HG03060 (cell line): Measurements from ENCODE around the gene PLCH1.

ENCODE experiments used
- ATAC-seq: cut with Tn5 transposase; IDR thresholded peaks from one replicate; pipeline ENCODE4 v1.9.1; 2021; ENCODE audit warnings: low read depth, moderate number of reproducible peaks; ENCODE audit not compliant: unreplicated experiment

The PLCH1 gene

DNA sequence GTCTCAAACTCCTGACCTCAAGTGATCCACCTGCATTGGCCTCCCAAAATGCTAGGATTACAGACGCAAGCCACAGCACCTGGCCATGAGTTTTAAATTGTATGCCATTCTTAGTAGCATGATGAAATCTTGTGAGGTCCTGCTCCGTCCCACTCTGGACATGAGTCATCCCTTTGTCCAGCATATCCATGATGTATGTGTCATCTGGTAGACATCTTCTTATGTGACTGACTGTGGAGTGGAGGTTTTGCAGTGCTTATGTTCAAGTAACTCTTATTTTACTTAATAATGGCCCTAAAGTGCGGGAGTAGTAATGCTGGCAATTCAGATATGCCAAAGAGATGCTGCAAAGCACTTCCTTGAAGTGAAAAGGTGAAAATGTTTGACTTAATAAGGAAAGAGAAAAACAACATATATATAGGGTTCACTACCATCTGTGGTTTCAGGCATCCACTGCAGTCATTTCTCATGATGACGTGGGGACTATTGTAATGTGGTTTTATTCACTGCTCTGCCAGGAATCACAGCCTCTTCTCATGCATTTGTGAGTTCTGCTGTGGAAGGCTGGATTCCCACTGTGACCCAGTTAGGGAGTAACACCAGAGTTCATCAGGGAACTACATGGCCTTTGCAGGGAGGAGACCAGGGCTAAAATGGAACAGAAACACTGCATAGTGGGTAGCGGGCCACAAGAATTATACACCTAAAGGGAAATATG is 246.8 kb downstream of the PLCH1 start:
- no peak for ATAC-seq

DNA sequence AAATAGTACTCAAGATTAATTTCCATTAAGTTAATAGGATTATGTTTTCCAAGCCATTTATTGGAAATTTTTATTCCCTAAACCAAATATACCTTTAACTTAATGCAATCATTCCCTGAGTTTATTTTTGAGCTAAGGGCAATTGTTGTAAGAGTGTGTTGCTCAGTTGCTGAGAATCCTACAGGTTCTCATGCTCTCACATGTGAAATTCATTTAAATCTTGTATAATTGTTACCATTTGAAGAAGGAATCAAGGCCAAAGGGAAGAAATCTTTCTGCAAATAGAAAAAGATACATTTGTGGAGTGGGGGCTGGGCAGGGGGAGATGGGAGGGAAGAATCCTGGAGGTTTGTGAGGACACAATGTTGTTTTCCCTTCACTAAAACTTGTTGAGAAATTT is 248.7 kb downstream of the PLCH1 start:
- ATAC-seq: no peak

DNA sequence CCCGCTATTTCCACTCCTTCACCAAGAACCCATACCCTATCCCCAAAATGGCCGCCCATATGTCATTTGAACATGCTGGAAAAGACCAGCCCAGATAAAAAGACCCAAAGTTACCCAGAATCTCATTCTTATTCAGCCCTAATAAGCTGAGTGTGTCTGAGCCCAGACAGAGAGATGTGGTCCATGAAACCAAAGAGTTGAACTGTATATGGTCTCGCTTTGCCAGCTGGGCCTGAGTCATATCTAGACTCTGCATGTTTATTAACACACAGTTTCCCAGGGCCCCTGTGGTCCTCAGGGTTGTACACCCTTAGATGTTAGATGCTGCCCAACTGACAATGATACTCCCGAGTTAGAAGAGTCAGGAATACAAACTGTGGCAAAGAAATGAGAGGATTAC is 249.5 kb downstream of the PLCH1 start:
- no peak for ATAC-seq

DNA sequence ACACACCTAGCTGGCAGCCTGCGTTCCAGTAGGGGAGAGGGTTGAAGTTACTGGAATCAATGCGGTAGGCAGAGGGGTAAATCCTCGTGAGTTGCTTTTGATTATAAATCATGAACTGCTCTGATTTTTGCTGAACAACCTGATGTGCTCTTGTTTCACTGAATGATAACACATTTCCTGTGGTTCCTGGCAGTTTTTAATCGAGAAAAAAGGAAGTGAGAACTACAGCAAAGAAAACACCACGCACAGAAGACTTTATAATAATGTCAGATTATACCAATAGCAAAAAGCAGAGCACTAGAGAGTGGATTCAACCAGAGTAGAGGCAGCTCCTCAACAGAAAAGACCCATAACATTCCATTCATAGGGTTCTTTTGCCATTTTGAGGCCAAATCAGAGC is 250.5 kb downstream of the PLCH1 start:
- peak; percentile 34 for ATAC-seq

DNA sequence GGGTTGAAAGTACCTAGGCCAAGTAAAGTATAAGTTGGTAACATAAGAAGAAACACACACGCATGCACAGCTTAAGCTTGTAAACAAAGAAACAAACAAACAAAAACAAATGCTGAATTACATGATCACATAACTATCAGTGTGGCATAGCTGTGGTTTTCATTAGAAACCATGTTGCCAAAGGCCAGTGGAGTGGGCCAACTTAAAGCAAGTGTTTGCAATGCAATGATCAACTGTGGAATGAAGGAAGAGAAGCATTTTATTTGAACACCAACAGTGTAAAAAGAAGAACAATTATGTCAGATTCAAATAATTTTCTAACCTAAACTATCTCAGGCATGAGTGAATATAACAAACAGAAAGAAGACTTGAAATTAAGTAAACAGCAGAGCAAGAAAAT is 252.0 kb downstream of the PLCH1 start:
- ATAC-seq: no peak

DNA sequence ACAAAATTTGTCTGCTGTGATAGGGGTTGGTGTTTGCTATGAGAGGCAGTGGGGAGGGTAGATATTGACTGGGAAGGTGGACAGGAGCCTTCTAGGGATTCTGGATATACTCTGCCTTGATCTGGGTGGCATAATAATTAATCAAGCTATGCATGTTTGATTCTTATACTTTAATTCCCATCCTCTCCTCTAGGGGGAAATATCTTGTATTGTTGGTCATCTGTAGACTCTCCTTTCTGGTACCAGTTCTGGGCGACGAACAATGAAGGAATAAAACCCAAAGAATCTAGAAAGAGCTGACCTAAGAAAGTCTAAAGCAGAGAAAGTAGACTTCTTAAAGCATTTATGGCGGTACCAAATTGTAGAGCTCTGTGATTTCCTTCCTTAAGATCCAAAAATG is 253.2 kb downstream of the PLCH1 start:
- ATAC-seq: no peak

DNA sequence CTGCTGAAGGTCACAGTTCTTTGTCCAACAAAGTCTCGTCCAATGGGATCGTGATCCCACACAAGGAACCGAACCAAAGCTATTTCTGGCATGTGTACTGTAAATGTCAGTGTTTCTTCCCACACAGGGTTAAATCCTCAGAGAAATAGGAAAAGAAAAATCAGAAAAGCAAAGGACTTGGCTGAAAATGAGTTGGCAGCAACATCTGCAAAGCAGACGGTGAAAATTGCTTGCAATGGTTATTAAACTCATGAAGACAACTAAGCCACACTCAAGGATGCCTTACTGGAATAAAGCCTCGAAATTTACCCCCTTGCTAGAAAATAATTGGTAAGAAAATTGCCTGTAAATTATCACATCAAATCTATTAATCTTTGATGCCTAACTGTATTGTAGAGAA is 256.2 kb downstream of the PLCH1 start:
- no peak for ATAC-seq

DNA sequence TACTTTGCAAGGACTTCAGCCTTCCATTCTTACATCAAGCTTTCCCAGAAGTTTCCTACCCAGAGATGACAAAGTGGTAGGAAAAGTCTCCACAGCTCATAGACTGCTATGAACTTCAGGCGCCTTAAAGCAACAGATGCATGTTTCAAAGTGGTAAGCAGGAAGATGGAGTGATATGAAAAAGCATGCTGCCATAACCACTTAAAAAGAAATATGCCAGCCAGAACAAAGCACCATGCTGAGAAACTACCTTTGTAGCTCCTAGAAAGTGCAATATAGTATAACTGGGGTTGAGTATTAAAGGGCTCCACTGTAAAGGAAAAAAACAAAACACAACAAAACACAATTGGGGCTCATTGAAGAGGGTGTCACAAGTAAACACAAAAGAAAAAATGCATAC is 259.0 kb downstream of the PLCH1 start:
- no peak for ATAC-seq

DNA sequence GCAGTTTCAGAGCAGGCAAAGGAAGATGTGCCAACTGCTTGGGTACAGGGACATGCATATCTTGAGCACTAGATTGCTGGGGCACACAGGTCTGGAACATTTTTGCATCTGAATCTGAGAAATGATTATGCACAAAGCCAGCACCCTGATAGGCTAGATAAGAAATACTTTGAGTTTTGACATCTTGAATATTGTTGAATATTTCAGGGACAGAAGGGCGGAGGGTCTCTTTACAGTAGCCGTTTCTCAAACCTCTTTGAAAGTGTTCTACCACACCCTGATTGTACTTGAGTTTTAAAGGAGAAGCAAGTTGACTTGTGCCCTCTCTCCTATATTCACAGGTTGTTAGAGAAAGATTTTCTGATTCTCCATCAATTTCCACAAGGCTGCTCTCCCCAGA is 263.3 kb downstream of the PLCH1 start:
- no peak for ATAC-seq

DNA sequence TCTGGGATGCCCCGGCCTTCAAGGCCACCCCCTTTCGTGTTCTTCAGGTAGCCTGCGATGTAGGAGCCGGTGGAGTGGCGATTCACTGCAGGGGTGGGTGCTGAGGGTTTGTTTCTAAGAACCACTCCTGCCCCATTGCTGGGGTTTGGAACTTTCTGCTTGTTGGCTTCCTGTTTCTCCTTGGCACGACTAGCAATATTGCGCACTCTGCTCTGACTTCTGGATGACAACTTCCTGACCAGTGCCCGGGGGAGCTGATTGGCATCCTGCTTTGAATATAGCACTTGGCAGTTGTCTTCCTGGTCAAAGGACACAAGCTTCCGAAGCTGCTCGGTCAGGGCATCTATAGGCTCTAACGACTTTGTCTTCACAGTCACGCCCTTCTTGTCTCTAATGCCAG is 263.8 kb downstream of the PLCH1 start:
- no peak for ATAC-seq

DNA sequence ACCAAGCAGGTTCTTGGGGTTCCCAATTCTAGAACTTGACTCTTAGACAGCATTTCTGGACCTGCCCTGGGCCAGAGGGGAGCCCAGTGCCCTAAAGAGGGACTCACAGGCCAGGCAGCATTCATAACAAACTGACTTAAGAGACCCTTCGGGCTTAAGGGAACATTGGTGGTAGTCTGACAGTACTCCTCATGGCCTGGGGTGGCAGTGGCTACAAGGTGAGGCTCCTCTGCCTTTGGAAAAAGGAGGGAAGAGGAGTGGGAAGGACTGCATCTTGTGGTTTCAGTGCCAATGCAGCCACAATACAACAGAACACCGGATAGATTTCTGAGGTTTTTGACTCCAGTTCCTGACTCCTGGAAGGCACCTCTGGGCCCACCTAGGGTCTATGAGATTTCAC is 279.2 kb downstream of the PLCH1 start:
- no peak for ATAC-seq

DNA sequence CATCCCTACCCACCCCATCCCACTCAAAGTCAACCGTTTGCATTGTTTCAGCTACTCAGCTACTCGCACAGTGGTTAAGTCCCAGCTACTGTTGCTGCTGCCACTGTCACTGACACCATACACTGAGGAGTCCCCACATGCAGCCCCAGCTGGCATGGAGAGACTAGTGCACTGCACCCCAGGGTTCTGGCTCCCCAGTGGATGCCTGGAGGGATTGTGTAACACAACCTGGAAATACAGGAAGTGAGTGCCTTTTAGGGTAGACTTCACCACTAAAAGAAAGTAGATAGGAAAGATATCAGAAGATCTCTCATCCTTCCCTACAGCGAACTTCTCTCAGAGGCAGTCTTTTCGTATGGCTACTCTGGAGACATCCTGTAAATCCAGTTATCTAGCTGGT is 282.2 kb downstream of the PLCH1 start:
- no peak for ATAC-seq

DNA sequence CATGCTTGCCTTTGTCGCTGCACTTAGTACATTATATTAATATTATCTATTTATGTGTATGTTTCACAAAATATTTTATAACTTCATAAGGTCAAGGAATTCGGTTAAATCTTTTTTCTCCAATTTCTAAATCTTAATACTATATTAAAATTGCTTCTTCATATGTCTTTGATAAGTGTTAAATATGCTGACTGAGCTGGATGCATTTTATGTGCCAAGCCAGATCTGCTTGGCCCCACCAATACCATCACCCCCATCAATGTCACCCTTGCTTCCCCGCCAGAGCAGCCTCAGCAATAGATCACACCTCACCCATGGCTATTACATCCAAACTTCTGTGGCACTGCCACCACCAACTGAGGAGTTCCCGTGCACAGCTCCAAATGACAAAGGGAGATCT is 287.3 kb downstream of the PLCH1 start:
- no peak for ATAC-seq

DNA sequence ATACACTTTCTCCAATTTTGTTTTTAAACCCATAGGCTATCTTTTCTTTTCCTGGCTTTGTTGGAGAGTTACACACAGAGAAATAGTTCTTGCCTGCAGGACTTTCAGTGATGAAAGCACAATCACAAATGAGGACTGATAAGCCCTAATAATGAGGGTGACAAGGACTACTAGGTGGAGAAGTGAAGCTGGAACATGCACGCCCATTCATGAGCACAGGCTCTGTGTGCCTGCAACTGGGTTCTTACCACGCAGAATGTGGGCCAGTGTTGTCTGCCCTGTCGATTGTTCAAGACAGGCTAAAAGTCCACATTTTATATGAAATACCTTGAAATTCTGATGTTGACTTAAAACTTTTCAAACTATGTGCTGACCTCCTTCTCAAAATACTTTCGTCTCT is 289.1 kb downstream of the PLCH1 start:
- ATAC-seq: no peak

DNA sequence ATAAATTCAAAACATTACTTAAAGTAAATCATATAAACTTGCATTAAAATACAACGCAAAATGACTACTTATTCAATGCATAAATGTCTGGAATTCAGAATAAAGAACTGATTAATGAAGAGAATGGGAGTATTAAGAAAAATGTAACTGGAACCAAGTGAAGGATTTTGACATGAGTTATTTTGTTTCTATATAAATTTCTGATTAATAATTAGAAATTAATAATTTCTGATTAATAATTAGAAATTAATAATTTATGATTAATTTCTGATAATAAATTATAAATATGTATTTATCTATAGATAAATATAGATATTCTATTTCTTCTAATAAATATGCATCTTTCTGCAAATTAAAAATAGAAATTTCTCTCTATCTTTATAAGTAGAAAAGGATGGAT is 291.4 kb downstream of the PLCH1 start:
- no peak for ATAC-seq

DNA sequence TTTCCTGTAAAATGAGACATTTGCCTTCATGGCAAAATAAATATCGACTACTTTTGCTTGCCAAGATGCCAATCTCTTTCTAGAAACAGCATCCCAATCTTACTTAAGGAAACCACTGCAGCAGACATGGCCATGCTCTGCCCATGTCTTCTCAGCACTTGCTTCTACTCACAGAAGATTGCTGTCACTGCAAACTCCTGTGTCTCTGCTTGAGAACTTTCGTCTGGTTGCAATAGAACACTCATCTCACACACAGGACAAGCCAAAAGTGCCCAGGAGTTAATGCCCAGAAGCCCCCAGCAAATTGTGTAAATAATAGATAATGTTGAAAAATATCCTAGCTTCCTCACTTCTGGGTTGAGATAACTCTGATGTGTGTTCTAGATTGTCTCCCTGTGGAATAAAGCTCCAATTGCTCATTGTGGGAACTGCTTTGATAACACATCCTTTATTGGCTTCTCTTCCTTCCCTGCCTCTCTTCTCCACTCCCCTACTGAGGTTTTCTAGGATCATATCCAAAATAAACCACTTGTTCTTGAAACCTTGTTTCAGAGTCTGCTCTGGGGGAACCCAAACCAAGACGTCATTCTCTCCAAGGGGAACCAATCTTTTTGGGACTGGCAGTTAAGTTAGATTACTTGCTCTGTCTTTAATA is 295.1 kb downstream of the PLCH1 start:
- no peak for ATAC-seq

DNA sequence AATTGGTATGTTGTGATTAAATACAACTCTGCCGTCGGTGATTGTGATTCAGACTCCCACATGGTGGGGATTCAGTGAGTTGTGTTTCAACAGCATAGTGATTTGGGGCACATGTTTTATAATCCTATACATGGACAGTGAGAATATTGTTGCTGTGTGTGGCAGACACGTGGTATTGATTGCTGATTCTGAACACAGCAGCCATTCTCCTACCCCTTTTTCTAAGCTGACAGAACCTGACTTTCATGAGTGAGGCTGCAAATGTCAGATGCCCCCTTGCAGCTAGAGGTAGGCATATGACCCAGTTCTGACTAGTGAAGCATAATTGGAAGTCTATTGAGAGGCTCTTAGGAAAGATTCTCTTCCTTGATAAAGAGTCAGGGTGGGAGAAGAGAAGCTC is 296.3 kb downstream of the PLCH1 start:
- no peak for ATAC-seq

DNA sequence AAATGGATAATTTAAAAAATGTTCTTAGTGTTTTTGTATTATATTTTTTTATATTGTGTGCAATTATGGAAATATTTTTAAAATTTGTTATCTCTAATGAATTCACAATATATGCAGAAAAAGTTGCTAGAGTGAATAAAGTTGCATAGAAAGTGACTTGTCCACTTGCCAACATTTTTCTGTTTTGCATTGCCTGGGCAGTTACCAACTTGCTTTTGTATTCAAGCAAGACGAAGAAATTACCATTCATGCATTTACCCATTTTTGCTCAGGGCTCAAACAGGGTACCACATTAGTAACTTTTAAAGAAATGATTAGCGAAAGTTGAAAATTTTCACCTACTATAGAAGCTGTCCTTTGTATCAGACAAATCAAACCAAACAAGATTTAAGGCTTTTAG is 298.5 kb downstream of the PLCH1 start:
- no peak for ATAC-seq

DNA sequence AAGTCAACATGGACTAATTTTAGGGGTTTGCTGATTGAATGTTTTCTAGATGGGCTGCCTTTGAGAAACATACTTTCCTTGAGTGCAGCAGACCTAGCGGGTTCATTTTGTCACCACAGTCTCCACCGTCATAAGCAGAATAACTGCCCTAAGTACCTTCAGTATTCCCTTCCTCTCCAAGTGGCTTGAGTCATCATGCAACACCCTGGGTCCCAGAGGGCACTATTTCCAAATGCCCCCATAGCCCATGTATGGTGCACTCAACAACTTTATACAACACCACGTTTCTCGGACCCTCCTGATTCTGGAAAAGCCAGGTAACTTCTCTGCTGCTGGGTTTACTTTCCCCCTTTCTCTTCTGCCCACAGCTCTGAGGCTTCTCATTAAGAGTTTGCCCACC is 300.1 kb downstream of the PLCH1 start:
- no peak for ATAC-seq

DNA sequence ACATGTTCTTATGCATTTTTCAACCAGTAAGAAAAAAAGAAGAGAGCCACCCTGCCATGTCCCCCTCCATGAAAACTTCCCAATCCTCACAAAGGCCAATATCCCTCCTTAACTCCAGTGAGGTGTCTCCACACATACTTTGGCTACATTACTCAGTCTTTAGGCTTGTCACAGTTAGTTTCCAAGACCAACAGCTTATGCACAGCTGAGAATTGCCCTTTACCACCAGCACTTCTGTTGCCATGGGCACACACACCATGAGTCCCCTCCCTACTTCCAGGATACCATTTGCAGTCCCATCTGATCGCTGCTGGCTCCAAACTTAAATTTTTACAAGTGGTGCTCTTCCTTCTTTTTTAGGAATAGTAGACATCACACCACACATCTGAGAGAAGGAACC is 301.1 kb downstream of the PLCH1 start:
- ATAC-seq: no peak

DNA sequence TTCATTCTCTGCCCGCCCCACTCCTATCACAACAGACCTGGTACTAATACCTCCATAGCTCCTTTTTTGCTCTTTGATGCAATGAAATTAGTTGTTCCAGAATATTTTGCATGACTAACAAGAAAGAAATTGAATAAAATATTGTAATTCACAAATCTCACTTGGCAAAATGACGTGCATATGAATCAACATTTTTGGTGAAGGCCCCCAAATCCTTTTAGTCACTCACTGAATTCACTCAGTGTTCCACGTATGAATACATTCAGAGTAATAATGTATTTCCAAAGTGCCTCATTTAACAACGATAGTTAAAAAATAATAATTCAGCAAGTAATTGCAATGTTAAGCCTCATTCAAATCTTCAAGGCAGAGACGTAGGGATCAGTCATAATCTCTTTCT is 302.8 kb downstream of the PLCH1 start:
- no peak for ATAC-seq

DNA sequence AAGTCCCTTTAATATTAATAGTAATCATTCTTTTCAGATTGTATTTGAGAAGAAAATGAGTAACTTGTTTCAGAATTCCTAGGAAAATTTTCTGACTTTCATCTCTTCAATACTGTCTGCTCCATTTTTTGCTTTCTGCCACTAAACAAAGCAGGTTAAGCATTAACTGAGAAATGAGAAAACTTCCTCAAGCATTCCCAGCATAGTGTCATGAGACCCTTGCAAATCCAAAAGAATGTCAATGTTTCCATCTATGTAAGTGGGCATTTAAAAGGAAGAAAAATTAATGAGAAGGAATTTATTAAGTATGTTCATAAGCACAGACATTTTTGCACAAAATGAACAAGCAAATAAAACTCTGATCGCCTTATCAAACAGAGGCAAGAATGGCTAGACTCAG is 303.4 kb downstream of the PLCH1 start:
- ATAC-seq: no peak

DNA sequence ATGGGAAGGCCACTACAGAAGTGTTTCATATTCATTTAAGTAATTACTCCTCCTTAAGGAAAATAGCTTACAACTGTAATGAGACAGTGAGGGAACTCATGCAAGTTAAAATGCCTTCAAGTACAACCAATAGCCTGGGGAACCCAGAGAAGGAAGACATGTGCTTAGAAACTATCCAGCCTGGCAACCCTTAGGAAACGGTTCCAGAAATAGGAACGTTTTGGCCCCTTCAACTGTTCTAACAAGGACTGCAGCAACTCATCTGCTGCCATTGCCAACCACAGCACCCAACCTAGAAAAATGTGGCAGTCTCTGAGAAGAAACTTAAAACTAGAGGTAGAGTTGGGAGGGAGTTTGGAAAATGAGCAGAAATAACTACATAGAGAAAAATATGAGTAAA is 303.8 kb downstream of the PLCH1 start:
- no peak for ATAC-seq
